ENCODE data around the gene TLCD1. TPM values are rescaled to one million over a fixed set of nuclear protein-coding genes. Genes with fewer than 3 reads are reported as not detected.

TLCD1 gene
- total RNA-seq, 6 donors from 2014 or later = 4.1 to 25.8 (median 14.1) TPM

DNA sequence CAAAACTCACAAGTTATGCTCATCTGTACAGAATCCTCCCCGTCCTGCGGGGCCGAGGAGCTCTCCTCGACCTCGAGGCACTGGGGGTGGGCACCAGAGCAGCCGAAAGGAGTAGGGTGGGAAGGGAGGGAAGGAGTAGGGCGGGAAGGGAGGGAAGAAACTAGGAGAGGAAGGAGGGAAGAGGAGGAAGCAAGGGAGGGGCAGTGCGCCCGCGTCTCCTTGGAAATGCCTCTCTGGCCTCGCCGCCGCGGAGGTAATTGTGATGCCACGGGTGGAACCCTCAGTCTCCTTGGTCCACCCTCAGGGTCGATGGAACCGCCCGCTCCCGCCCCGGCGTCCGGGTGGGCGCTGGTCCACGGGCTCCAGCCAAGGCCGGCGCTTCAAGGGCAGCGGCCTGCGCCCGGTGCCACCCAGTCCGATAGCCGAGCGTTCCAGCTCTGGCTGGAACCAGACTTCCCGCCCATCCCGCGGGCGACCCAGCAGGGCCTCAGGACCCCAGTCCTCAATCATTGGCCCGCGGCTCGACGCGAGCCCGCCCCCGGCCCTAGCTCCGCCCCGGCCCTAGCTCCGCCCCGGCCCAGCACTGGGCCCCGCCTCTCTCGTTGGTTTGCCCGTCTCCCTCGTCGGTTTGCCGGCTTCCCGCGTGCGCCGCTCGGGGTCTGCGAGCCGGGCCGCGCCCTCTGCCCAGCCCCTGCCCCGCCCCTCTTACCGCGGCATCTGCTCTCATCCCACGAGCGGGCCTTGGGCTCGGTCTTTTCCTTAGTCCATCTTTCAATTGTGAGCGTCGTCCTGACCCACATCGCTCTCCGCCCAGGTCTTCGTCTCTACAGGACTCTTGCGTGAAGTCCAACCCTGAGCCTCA is 14.9 kb downstream of the TLCD1 start:
- peak in 3 of 4 donors; percentile 50 to 82 (median 59) for TF ChIP-seq POLR2A (IDR thresholded peaks at IDR 0.05)
- peak; percentile 44 to 74 for TF ChIP-seq POLR2AphosphoS5 (IDR thresholded peaks at IDR 0.05)
- TF ChIP-seq, protein P1, sequence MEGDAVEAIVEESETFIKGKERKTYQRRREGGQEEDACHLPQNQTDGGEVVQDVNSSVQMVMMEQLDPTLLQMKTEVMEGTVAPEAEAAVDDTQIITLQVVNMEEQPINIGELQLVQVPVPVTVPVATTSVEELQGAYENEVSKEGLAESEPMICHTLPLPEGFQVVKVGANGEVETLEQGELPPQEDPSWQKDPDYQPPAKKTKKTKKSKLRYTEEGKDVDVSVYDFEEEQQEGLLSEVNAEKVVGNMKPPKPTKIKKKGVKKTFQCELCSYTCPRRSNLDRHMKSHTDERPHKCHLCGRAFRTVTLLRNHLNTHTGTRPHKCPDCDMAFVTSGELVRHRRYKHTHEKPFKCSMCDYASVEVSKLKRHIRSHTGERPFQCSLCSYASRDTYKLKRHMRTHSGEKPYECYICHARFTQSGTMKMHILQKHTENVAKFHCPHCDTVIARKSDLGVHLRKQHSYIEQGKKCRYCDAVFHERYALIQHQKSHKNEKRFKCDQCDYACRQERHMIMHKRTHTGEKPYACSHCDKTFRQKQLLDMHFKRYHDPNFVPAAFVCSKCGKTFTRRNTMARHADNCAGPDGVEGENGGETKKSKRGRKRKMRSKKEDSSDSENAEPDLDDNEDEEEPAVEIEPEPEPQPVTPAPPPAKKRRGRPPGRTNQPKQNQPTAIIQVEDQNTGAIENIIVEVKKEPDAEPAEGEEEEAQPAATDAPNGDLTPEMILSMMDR (IDR thresholded peaks at IDR 0.05) = no peak
- no peak for TF ChIP-seq EP300 (IDR thresholded peaks at IDR 0.05)

GRCh38 chr17:28707339-28707720 is 18.7 kb downstream of the TLCD1 start:
- ATAC-seq (ENCODE audit: low FRiP score in 2 of 2) (no peak), DNase-seq (no peak)
- no peaks in the 10 kb centered on the region for H3K9me3 ChIP-seq
- no peaks in the 10 kb centered on the region for H3K27me3 ChIP-seq
- H3K4me3 ChIP-seq = no peak overlapping the region
- TF ChIP-seq, protein P1 (IDR thresholded peaks at IDR 0.05) = no peak
- TF ChIP-seq EP300 (IDR thresholded peaks at IDR 0.05) (no peak), POLR2A (IDR thresholded peaks at IDR 0.05) (no peak), POLR2AphosphoS5 (IDR thresholded peaks at IDR 0.05) (no peak)
- no peak overlapping the region for H3K27ac ChIP-seq
- H3K4me1 ChIP-seq = peaks cover 10 to 23% (median 15%) of the 10 kb centered on the region in 4 donors
- H3K36me3 ChIP-seq = peaks cover 6 to 27% (median 15%) of the 10 kb centered on the region in 4 donors
- WGBS, 2 donors = 90 to 93% methylated on average over 2 of the region's 2 CpGs

More for the DNA sequence above, 14.9 kb downstream of the TLCD1 start:
- Histone ChIP-seq H3K27me3 (no peaks in the 10 kb centered on the region), H3K4me3 (peak overlapping the region; percentile 40 to 75 (median 64)), H3K9me3 (no peaks in the 10 kb centered on the region), H3K27ac (peak overlapping the region; percentile 81 to 89 (median 84)), H3K4me1 (peaks cover 15 to 29% (median 18%) of the 10 kb centered on the region in 4 donors), H3K36me3 (peaks cover 0 to 15% (median 9%) of the 10 kb centered on the region in 4 donors)
- ATAC-seq (ENCODE audit: low FRiP score in 2 of 2) (peak; percentile 94 to 97), DNase-seq (peak; percentile 92 to 99)
- WGBS, 2 donors = 0 to 1% methylated on average over 45 to 58 of the region's 74 CpGs

DNA sequence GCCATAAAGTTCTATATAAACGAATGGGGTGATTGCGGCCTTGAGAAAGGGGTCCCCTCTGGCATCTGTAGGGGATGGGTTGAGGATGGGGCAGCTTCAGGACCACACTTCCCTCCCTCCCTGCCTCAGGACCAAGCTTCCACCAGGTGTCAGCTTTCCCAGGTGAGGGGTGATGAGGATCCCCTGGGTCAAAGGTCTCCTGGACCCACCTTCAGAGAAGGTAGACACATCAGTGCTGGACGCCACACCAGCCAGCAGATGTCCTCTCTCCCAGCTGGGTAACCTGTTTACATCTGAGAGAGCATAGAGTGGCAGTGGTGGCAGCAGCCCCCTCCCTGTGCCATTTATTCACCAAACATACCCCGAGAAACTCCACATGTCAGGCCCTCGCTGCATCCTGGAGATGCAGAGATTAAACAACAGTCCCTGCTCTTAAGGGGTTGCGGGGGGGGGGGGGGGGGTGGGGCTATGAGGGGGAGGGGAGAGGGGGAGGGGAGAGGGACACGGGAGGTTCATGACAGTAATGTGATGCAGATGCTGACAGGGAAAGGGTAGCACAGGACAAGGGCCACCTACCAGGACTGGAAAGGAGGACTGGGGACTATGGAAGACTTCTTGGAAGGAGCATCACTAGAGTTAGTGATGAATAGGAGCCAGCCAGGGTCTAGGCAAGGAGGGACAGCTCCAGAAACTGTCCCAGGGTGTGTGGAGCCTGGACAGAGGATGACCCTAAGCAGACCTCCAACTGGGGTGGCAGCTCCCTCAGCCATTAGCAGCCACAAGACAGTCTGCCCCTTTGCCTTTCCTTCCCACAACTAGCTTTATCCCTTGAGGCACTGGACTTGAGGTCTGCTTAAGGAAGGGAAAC is 19.3 kb downstream of the TLCD1 start:
- Histone ChIP-seq H3K27me3 (no peaks in the 10 kb centered on the region), H3K36me3 (peaks cover 10 to 33% (median 21%) of the 10 kb centered on the region in 4 donors), H3K4me1 (peaks cover 4 to 16% (median 9%) of the 10 kb centered on the region in 4 donors), H3K27ac (no peak overlapping the region), H3K4me3 (no peak overlapping the region), H3K9me3 (no peaks in the 10 kb centered on the region)
- 79 to 100% methylated on average over 2 to 5 of the region's 7 CpGs for WGBS, 2 donors
- no peak for DNase-seq
- TF ChIP-seq EP300 (IDR thresholded peaks at IDR 0.05) (no peak), POLR2AphosphoS5 (IDR thresholded peaks at IDR 0.05) (no peak), POLR2A (IDR thresholded peaks at IDR 0.05) (no peak)
- TF ChIP-seq, protein P1 (IDR thresholded peaks at IDR 0.05) = no peak
- ATAC-seq (ENCODE audit: low FRiP score in 2 of 2) = no peak

GRCh38 chr17:28705728-28706334 is 20.2 kb downstream of the TLCD1 start:
- ATAC-seq (ENCODE audit: low FRiP score in 2 of 2) (no peak), DNase-seq (no peak)
- H3K4me3 ChIP-seq = no peak overlapping the region
- H3K27ac ChIP-seq = no peak overlapping the region
- 81 to 100% methylated on average over 1 to 10 of the region's 10 CpGs for WGBS, 2 donors
- TF ChIP-seq POLR2A (IDR thresholded peaks at IDR 0.05) (no peak), POLR2AphosphoS5 (IDR thresholded peaks at IDR 0.05) (no peak), EP300 (IDR thresholded peaks at IDR 0.05) (no peak)
- TF ChIP-seq, protein P1 (IDR thresholded peaks at IDR 0.05) = no peak
- no peaks in the 10 kb centered on the region for H3K27me3 ChIP-seq
- H3K36me3 ChIP-seq = peaks cover 17 to 42% (median 30%) of the 10 kb centered on the region in 4 donors
- H3K4me1 ChIP-seq = peaks cover 0 to 11% (median 6%) of the 10 kb centered on the region in 4 donors
- H3K9me3 ChIP-seq = no peaks in the 10 kb centered on the region

Measured in upper lobe of left lung (tissue), 6 donors.